HG03045 (cell line): ENCODE results near the gene BOC.
"Not testable (repeated sequence)": the region's sequence is repeated elsewhere in the genome, so short reads cannot be mapped to it uniquely, and the experiment has no call there.

ENCODE experiments used
- ATAC-seq: cut with Tn5 transposase; IDR thresholded peaks from one replicate; pipeline ENCODE4 v1.9.1; 2021; ENCODE audit warnings: mild to moderate bottlenecking, moderate library complexity; ENCODE audit not compliant: unreplicated experiment

Gene BOC, protein sequence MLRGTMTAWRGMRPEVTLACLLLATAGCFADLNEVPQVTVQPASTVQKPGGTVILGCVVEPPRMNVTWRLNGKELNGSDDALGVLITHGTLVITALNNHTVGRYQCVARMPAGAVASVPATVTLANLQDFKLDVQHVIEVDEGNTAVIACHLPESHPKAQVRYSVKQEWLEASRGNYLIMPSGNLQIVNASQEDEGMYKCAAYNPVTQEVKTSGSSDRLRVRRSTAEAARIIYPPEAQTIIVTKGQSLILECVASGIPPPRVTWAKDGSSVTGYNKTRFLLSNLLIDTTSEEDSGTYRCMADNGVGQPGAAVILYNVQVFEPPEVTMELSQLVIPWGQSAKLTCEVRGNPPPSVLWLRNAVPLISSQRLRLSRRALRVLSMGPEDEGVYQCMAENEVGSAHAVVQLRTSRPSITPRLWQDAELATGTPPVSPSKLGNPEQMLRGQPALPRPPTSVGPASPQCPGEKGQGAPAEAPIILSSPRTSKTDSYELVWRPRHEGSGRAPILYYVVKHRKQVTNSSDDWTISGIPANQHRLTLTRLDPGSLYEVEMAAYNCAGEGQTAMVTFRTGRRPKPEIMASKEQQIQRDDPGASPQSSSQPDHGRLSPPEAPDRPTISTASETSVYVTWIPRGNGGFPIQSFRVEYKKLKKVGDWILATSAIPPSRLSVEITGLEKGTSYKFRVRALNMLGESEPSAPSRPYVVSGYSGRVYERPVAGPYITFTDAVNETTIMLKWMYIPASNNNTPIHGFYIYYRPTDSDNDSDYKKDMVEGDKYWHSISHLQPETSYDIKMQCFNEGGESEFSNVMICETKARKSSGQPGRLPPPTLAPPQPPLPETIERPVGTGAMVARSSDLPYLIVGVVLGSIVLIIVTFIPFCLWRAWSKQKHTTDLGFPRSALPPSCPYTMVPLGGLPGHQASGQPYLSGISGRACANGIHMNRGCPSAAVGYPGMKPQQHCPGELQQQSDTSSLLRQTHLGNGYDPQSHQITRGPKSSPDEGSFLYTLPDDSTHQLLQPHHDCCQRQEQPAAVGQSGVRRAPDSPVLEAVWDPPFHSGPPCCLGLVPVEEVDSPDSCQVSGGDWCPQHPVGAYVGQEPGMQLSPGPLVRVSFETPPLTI

DNA sequence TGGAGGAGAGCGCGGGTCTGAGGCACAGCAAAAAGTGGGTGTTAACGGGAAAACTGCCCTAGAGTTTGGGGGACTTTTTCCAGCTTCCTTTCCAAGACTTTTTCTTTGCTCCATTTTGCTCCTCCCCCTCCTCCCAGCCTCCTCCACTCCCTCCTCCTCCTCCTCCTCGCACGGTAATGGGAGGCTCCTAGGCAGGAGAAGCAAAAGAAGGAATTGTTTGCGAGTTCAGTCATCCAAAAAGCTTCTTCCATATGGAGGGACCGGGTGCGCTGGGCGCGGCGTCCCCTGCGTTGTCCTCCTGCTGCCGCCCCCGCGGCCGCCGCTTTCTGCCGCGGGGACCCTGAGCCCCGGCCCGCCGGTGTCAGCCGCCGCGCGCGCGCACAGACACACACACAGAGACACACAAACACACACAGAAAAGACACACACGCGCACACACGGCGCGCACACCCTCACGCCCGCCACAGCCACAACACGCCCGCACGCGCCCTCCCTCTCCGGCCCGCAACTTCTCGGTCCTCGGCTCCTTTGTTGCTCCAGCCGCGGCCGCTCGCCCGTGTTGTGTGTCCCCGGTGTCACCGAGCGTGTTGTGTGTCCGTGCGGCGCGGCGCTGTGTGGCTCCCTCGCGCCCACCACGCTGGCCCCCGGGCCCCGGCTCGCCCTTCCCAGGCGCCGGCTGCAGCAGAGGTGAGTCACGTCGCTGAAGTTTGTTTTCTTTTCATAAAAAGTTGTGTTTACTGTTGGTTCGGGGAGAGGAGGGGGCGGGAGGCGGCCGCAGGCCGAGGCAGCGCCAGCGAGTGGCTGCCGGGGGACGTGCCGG, at the start of gene BOC:
Gene BOC, plus strand, starts transcription at position 228 of the 820 bp plus-strand sequence. CDS start 38,246 bp downstream, outside the sequence.
- ATAC-seq: no peak

DNA sequence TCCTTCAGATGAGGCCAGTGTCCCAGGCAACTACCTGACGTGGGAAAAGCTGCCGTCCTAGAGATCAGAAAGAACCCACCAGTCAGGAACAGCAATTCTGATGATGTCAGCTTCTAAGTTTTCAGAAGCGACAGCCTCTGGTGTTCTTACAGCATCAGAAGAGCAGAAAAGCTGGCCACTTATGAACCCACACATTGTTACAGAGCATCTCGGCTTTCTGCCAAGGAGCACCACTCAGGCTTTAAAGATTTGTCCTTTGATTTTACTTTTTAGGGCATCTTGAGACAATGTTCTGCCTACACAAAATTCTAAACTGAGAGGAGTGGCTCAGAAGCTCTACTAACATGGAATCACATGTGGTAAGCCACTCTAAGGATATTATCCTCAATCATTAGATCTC, 49.7 kb upstream of the BOC start:
- ATAC-seq: no peak

GRCh38 chr3:113163152-113163551, 48.2 kb upstream of the BOC start:
- ATAC-seq: no peak

DNA sequence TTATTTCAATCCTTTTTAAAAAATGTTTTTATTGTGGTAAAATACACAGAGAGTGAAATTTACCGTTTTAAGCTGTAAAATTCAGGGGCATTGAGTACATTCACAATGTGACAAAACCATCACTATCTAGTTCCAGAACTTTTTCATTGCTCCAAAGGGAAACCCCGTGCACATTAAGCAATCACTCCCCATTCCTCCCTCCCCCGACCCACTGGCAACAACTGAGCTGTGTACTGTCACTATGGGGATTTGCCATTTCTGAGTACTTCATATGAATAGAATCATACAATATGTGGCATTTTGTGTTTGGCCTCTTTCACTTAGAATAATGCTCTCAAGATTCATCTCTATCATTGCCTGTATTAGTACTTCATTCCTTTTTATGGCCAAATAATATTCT, 45.5 kb upstream of the BOC start:
- no peak for ATAC-seq

DNA sequence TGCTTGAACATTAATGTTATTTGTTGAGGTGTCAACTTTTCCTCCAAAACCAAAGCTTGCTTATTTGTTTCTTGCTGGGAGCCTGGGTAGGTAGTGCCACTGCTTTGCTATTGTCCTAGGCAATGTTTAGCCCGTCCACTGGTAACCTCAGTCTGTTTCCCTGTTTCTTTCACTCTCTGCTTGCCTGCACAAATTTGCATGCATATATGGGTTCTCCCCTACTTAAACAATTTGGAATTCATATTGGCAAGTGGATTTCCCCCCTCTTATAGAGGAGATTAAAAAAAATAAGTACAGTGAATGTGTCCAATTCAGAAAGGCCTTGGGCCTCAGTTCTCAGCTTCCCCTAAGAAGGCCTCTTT, 45.0 kb upstream of the BOC start:
- ATAC-seq: no peak

GRCh38 chr3:113166719-113167492, 44.5 kb upstream of the BOC start:
- no peak for ATAC-seq

DNA sequence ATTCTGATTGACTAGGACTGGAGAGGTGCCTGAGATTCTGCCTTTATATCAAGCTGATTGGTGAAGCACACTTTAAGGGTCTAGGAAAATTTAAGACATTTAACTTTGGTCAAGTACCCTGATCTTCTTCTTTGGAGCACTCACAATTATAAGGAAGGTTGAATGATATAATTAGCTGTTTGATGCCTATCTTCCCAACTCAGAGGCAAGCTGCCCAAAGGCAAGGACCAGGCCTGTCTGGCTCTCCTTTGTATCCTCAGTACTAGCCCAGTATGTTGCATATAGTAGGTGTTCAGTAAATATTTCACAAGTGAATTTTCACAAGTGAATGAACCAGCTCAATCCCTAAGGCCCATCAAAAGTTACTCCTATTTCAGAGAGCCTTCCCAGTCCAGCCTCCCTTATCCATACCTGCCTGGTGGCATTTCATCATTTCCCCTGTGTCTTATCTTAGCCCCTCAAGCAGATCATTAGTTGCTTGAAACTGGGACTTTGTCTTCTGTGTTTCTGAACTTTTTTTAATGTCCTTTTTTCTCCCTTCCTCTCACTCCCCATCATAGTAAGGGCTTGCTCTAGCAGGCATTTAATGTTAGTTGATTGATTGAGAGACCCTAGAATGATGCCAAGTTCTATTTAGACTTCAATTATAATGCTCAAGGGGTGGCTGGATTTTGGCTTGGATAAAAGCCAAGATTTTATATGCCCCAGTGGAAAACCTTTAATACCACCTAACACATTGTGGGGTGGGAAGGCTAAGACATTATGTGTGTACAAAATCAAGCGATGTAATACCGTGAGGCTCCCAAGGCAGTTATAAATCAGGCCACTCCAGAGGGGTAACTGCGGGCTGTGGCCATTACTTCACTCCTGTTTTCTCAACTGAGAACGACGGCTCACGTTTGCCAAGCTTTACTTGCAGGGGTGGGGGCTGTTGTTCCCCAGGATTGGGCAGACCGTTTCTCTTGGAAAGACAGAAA, 43.2 kb upstream of the BOC start:
- ATAC-seq: no peak

- ATAC-seq: no peak
Observed at GRCh38 chr3:113169891-113170452, 41.4 kb upstream of the BOC start.

DNA sequence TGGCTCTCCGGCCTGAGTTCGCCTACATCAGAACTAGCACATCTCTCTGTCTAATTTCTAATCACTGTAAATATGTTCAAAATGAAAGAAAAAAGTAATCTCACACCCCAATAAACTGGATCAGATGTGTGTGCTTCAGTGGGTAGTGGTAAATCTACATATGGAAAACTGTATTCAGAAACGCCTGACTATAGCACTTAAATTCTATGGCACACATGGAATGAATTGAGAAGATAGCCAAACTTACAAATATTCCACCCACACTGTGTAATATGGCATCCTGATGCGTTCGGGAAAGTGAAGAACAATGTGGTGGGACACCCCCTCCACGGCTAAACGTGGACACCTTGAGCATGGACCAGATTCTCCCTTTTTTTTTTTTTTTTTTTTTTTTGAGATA, 40.6 kb upstream of the BOC start:
- ATAC-seq: no peak

DNA sequence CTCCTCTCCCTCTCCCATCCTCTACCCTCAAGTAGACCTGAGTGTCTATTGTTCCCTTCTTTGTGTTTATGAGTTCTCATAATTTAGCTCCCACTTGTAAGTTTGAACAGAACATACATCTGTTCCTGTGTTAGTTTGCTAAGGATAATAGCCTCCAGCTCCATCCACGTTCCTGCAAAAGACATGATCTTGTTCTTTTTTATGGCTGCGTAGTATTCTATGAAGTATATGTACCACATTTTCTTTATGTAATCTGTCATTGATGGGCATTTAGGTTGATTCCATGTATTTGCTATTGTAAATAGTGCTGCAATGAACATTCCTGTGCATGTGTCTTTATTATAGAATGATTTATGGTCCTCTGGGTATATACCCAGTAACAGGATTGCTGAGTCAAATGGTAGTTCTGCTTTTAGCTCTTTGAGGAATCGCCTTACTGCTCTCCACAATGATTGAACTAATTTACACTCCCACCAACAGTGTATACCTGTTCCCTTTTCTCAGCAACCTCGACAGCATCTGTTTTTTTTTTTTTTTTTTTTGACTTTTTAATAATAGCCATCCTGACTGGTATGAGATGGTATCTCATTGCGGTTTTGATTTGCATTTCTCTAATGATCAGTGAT, 39.6 kb upstream of the BOC start:
- not testable (repeated sequence) for ATAC-seq

DNA sequence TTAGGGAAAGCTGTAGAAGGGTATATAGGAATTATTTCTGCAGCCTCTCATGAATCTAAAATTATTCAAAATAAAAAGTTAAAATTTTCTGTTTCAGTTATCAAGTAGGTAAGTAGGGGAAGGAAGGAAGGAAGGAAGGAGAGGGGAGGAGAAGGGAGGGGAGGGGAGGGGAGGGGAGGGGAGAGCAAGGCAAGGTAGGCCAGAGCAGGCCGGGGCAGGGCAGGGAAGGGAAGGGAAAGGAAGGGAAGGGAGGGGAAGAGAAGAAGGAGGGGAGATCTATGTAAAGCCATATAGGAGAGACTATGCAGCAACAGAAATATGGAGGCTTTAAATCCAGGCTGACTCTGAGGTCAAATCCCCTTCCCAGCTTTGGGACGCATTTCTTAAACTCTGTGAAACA, 38.3 kb upstream of the BOC start:
- ATAC-seq: no peak

DNA sequence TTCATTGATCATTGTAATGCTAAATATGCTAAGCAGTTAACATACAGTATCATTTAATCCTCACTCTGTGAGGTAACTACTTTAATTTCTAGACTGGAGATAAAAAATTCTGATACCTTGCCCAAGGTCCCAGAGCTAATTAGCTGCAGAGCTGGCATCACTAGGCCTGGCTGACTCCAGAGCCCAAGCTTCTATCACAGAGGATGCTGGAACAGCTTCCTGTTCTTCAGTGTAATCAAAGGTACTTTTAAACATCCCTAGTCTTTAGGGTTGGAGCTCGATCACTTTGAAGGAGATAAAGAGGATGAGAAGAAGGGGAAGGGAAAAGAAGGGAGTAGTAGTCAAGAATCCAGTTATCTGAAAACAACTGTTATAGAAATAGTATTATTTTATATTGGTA, 37.1 kb upstream of the BOC start:
- ATAC-seq: no peak

- ATAC-seq: no peak
Observed at GRCh38 chr3:113174801-113175485, 36.4 kb upstream of the BOC start.

- no peak for ATAC-seq
Observed at GRCh38 chr3:113177526-113177925, 33.8 kb upstream of the BOC start.

DNA sequence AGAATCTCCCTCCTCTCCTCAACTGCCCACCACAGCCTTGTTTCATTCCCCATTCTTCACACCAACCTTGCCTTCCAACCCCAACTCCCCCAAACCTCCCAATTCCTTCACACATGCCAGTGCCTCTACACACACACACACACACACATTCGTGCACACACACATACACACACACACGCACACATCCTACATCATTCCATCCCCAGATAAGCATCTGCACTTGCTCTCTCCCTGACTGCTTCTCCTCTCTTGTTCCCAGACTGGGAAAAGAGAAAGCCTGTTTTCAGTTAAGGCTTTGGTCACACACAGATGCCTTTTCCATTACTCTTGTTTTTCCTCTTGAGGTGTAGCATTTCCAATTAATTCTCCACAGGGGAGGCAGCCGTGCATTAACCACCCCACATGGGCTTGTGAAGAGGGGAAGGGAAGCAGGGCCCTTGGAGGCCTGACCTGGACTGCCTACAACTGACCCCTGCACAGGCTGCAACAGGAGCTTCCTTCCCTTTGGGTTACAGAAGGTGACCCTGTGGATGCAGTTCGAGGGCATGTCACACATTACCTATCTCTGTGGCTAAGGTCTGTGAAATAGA, 32.0 kb upstream of the BOC start:
- no peak for ATAC-seq

GRCh38 chr3:113183748-113184661, 27.4 kb upstream of the BOC start:
- no peak for ATAC-seq
